Measurements from ENCODE around the gene CIAPIN1. TPM values are rescaled to one million over a fixed set of nuclear protein-coding genes. Genes with fewer than 3 reads are reported as not detected.
"Not testable (repeated sequence)": the region's sequence is repeated elsewhere in the genome, so short reads cannot be mapped to it uniquely, and the experiment has no call there.

CIAPIN1 gene
- total RNA-seq, 1 donor from 2014 or later = 37.0 TPM

DNA sequence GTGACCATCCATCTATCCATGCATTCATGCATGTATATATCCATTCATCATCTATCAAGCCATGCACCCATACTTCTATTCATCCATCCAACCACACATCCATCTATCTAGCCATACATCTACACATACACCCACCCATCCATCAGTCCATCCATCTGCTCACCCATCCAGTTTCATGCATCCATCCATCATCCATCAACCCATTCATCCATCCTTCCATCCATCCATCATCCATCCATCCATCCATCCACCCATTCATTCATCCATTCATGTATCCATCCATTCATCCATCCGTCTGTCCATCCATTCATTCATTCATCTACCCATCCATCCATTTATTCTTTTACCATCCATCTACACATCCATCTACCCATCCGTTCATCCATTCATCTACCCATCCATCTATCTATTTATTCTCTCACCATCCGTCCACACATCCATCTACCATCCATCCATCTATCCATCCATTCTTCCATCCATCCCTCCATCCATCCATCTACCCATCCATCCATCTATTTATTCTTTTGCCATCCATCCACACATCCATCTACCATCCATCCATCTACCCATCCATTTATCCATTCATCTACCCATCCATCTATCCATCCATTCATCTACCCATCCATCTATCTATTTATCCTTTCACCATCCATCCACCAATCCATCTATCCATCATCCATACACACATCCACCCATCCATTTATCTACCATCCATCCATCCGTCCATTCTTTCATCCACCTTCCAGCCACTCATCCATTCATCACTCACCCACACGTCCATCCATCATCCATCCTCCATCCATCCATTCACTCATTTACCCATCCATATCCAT is 39.4 kb downstream of the CIAPIN1 start:
- Histone ChIP-seq H3K4me3 (no peak overlapping the region), H3K36me3 (no peaks in the 10 kb centered on the region), H3K9me3 (no peaks in the 10 kb centered on the region), H3K27ac (no peak overlapping the region), H3K27me3 (ENCODE audit: low read depth) (no peaks in the 10 kb centered on the region), H3K4me1 (peaks cover 26% of the 10 kb centered on the region)
- ATAC-seq (no peak), DNase-seq (no peak)
- intact Hi-C loops (cut with DNase I) = no loop called here
- TF ChIP-seq CTCF (IDR thresholded peaks at IDR 0.05) = no peak

- no peak overlapping the region for H3K4me3 ChIP-seq
- ATAC-seq = no peak
Measured at GRCh38 chr16:57406881-57407280, 40.3 kb downstream of the CIAPIN1 start.

DNA sequence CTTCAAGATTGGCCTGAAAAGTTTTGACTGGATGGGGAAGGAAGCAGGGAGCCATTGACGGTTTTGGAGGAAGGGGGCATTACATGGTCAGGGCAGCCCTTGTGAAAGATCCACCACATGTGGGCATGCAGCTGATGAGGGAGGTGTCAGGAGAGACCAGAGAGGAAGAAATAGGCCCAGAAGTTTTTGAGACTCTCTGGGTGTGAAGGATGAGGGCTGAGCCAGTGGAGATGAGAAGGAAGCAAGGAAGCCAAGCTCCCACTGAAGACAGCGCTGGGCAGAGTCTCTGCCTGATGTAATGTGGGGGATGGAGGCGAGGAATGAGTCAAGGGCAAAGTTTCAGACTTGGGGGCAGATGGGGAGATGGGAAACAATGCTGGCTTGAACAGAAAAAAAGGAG is 42.1 kb downstream of the CIAPIN1 start:
- no peak overlapping the region for H3K4me3 ChIP-seq
- DNase-seq = no peak
- TF ChIP-seq CTCF (IDR thresholded peaks at IDR 0.05) = no peak
- intact Hi-C loops (cut with DNase I) = no loop called here
- H3K27ac ChIP-seq = no peak overlapping the region
- no peaks in the 10 kb centered on the region for H3K27me3 ChIP-seq (ENCODE audit: low read depth)
- no peaks in the 10 kb centered on the region for H3K36me3 ChIP-seq
- peaks cover 19% of the 10 kb centered on the region for H3K4me1 ChIP-seq
- no peaks in the 10 kb centered on the region for H3K9me3 ChIP-seq
- no peak for ATAC-seq

More at GRCh38 chr16:57406881-57407280, 40.3 kb downstream of the CIAPIN1 start:
- H3K27me3 ChIP-seq (ENCODE audit: low read depth) = no peaks in the 10 kb centered on the region
- DNase-seq = no peak
- H3K9me3 ChIP-seq = no peaks in the 10 kb centered on the region
- no peaks in the 10 kb centered on the region for H3K36me3 ChIP-seq
- H3K4me1 ChIP-seq = peaks cover 26% of the 10 kb centered on the region
- TF ChIP-seq CTCF (IDR thresholded peaks at IDR 0.05) = no peak
- H3K27ac ChIP-seq = no peak overlapping the region
- intact Hi-C loops (cut with DNase I) = no loop called here

DNA sequence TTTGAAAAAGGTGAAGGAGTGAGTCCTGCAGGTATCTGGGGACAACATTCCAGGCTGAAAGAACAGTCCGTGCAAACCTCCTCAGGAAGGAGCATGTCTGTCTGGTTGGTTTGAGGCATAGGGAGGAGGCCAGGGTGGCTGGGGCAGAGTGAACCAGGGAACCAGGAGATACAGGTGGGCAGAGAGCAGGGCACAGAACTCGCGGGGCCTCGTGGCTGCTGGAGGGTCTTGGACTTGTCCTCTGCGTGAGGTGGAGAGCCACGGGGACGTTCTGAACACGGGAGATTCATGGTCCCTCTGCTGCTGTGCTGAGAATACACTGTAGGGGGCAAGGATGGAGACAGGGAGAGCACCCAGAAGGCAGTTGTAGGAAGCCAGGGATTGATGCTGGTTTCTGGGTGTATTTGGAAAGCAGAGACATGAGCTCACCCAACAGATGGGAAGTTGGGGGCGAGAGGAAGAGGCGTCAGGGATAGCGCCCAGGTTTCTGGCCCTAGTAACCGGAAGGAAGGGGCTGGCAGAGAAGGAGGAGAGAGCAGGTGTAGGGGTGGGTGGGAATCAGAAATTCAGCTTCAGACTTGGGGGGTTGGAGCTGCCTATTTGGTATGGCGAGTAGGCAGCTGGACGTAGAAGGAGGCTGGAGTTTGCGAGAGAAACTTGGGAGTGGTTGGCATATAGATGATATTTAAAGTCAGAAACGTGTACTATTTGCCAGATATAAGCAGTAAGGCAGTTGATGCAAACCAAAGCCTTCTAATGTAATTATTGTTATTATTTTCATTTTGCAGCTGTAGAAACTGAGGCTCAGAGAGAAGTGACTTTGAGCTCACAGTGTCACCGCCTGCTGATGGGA is 43.0 kb downstream of the CIAPIN1 start, which contains the start of gene CCL17:
CCL17 (plus strand) TSS at position 803 of the 853 bp plus-strand sequence. CDS start 9,166 bp downstream, outside the sequence.
- intact Hi-C loops (cut with DNase I) = no loop called here
- no peaks in the 10 kb centered on the region for H3K36me3 ChIP-seq
- ATAC-seq = no peak
- no peak within 1 kb of the TSS for H3K4me3 ChIP-seq
- DNase-seq = no peak
- TF ChIP-seq CTCF (IDR thresholded peaks at IDR 0.05) = no peak
- H3K4me1 ChIP-seq = peaks cover 10% of the 10 kb centered on the region
- no peaks in the 10 kb centered on the region for H3K27me3 ChIP-seq (ENCODE audit: low read depth)
- no peaks in the 10 kb centered on the region for H3K9me3 ChIP-seq
- H3K27ac ChIP-seq = no peak within 1 kb of the TSS

DNA sequence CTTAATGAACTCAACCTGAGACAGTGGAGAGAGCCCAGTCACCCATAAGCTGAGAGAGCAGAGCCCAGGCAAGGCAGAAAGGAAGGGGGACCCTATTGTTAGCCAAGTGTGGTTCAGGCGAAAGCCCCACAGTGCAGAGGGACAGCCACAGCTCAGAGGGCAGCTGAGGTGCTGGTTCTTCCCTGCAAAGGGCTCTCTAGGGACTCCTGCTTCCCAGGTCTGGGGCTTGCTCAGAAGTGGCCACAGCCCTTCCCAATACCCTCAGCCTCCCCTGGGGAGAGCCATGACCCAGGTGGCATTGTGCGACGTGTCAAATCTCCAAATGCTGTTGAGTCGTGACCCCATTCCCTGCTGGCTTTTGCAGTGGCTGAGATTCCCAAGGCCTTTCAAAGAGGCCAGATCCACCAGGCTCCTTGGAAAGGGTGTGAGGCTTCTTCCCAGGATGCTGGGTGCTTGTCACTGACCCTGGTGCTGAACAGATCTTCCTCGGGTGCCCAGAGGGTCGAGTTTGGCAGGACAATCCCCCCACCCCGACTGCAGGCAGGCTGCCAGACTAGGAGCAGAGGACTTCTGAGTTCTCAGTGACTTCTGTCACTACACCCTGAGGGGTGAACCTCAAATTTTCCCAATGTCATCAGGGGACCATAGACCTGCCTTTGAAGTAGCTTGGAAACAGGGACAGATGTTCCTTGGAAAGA is 45.1 kb downstream of the CIAPIN1 start:
- Histone ChIP-seq H3K27ac (no peak overlapping the region), H3K4me1 (no peaks in the 10 kb centered on the region), H3K4me3 (no peak overlapping the region), H3K9me3 (no peaks in the 10 kb centered on the region), H3K36me3 (no peaks in the 10 kb centered on the region), H3K27me3 (ENCODE audit: low read depth) (no peaks in the 10 kb centered on the region)
- intact Hi-C loops (cut with DNase I) = no loop called here
- TF ChIP-seq CTCF (IDR thresholded peaks at IDR 0.05) = no peak
- ATAC-seq = no peak
- DNase-seq = no peak

DNA sequence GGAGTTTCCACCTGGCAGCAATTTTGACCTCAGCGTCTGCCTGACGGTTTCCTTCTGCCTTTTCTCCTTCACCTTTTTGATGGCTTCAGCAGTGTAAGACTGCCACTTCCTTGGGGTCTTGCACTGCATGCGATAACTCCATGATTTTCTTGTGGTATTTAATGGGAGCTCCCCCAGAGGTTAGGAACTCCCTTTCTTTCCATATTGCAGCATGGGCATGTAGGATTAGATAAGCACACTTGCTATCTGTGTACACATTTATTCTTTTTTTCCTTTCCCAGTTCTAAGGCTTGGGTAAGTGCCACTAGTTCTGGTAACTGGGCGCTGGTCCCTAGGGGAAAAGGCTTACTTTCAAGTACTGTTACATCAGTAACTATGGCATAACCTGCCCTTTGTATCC is 49.7 kb downstream of the CIAPIN1 start:
- H3K4me3 ChIP-seq, H3K4me1 ChIP-seq: not testable (repeated sequence)

More for the DNA sequence above, 49.7 kb downstream of the CIAPIN1 start:
- ATAC-seq; DNase-seq; H3K27ac ChIP-seq; H3K9me3 ChIP-seq; H3K27me3 ChIP-seq (ENCODE audit: low read depth); intact Hi-C loops (cut with DNase I); H3K36me3 ChIP-seq: not testable (repeated sequence)

All from lower lobe of right lung (tissue), 2 donors.